Measurements from ENCODE around the gene PLSCR3. TPM values are rescaled to one million over a fixed set of nuclear protein-coding genes. Genes with fewer than 3 reads are reported as not detected.
A peak's percentile ranks its signal among the peaks of the same experiment; 100 is the strongest.
"Not testable (repeated sequence)": the region's sequence is repeated elsewhere in the genome, so short reads cannot be mapped to it uniquely, and the experiment has no call there.

The PLSCR3 gene
- total and polyA plus RNA-seq, 4 donors = 20.5 to 70.8 (median 42.1) TPM

GRCh38 chr17:7380855-7381683, 13.3 kb downstream of the PLSCR3 start, which contains the start of gene TNK1:
Gene TNK1 (plus strand): TSS chr17:7381089. CDS start chr17:7382927, 1,838 bp downstream.
- WGBS, 2 donors = 5 to 7% methylated on average over 29 to 52 of the region's 52 CpGs
- Histone ChIP-seq H3K27me3 (ENCODE audit: control insufficient read depth in 1 of 2, insufficient read depth in 2 of 2, low read length in 1 of 2) (no peaks in the 10 kb centered on the region), H3K4me1 (ENCODE audit: control insufficient read depth in 1 of 2, insufficient read depth in 2 of 2, low read length in 2 of 2) (no peaks in the 10 kb centered on the region), H3K27ac (ENCODE audit: low read depth in 1 of 2, low read length in 2 of 2) (no peak within 1 kb of the TSS), H3K9me3 (ENCODE audit: control insufficient read depth, low read length) (no peaks in the 10 kb centered on the region), H3K4me3 (ENCODE audit: low read length in 2 of 2) (peak within 1 kb of the TSS; percentile 24 to 42), H3K36me3 (ENCODE audit: control insufficient read depth in 1 of 2, insufficient read depth in 2 of 2, low read length in 1 of 2) (no peaks in the 10 kb centered on the region)
- ATAC-seq (ENCODE audit: low FRiP score) = no peak
- DNase-seq = peak; percentile 69 to 83
- intact Hi-C loops (cut with DNase I) = no loop called here

DNA sequence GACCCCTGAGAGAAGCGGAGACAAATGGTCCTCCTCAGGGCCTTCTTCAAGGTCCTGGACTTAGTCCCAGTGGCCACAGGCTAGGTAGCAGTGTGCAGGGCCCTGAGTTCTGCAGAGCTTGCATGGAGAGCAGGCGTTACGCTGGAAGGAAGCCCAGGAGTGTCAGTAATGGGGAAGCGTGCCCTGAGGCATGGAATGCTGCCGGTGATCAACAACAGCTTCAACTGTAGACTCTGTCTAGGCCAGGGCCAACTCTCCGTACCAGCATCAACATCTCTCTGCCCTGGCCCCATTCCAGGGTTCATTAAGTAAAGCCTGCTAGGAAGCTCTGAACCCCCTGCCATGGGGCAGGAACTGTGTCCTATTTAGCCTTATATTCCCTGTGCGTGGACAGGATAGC, 14.0 kb downstream of the PLSCR3 start:
- intact Hi-C loops (cut with DNase I) = no loop called here
- no peak overlapping the region for H3K27ac ChIP-seq (ENCODE audit: low read depth in 1 of 2, low read length in 2 of 2)
- H3K27me3 ChIP-seq (ENCODE audit: control insufficient read depth in 1 of 2, insufficient read depth in 2 of 2, low read length in 1 of 2) = no peaks in the 10 kb centered on the region

DNA sequence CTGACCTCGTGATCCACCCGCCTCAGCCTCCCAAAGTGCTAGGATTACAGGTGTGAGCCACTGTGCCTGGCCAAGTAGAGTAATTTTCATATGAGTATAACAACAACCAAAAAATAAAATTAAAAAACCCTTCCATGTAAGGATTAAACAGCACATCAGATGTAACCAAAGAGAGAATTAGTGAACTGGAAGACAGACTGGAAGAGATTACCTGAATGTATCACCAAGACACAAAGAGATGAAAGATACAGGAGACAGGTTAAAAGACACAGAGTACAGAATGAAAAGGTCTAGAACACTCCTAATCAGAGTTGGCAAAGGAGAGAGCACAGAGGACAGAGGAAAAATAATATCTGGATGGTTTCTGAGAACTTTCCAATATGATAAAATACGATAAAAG, 15.2 kb downstream of the PLSCR3 start:
- Histone ChIP-seq H3K36me3 (ENCODE audit: control insufficient read depth in 1 of 2, insufficient read depth in 2 of 2, low read length in 1 of 2) (no peaks in the 10 kb centered on the region), H3K4me1 (ENCODE audit: control insufficient read depth in 1 of 2, insufficient read depth in 2 of 2, low read length in 2 of 2) (no peaks in the 10 kb centered on the region), H3K4me3 (ENCODE audit: low read length in 2 of 2) (no peak overlapping the region), H3K27me3 (ENCODE audit: control insufficient read depth in 1 of 2, insufficient read depth in 2 of 2, low read length in 1 of 2) (no peaks in the 10 kb centered on the region), H3K27ac (ENCODE audit: low read depth in 1 of 2, low read length in 2 of 2) (no peak overlapping the region), H3K9me3 (ENCODE audit: control insufficient read depth, low read length) (no peaks in the 10 kb centered on the region)
- no peak for DNase-seq
- no peak for ATAC-seq (ENCODE audit: low FRiP score)
- intact Hi-C loops (cut with DNase I) = no loop called here
- WGBS, 2 donors = 96% methylated on average over 3 of the region's 3 CpGs

More for the DNA sequence above, 14.0 kb downstream of the PLSCR3 start:
- Histone ChIP-seq H3K4me3 (ENCODE audit: low read length in 2 of 2) (no peak overlapping the region), H3K36me3 (ENCODE audit: control insufficient read depth in 1 of 2, insufficient read depth in 2 of 2, low read length in 1 of 2) (no peaks in the 10 kb centered on the region), H3K4me1 (ENCODE audit: control insufficient read depth in 1 of 2, insufficient read depth in 2 of 2, low read length in 2 of 2) (no peaks in the 10 kb centered on the region), H3K9me3 (ENCODE audit: control insufficient read depth, low read length) (no peaks in the 10 kb centered on the region)
- DNase-seq (peak in 1 of 2 donors; percentile 80), ATAC-seq (ENCODE audit: low FRiP score) (peak; percentile 44)
- whole genome bisulfite sequencing, 2 donors = 15 to 16% methylated on average over 7 of the region's 7 CpGs

GRCh38 chr17:7374353-7374752, 20.0 kb downstream of the PLSCR3 start:
- H3K4me3 ChIP-seq (ENCODE audit: low read length in 2 of 2) = no peak overlapping the region
- WGBS, 2 donors = 88 to 92% methylated on average over 2 of the region's 2 CpGs
- no peaks in the 10 kb centered on the region for H3K9me3 ChIP-seq (ENCODE audit: control insufficient read depth, low read length)
- H3K36me3 ChIP-seq (ENCODE audit: control insufficient read depth in 1 of 2, insufficient read depth in 2 of 2, low read length in 1 of 2) = no peaks in the 10 kb centered on the region
- H3K4me1 ChIP-seq (ENCODE audit: control insufficient read depth in 1 of 2, insufficient read depth in 2 of 2, low read length in 2 of 2) = no peaks in the 10 kb centered on the region
- no peak for DNase-seq
- H3K27me3 ChIP-seq (ENCODE audit: control insufficient read depth in 1 of 2, insufficient read depth in 2 of 2, low read length in 1 of 2) = no peaks in the 10 kb centered on the region
- ATAC-seq (ENCODE audit: low FRiP score) = no peak
- no peak overlapping the region for H3K27ac ChIP-seq (ENCODE audit: low read depth in 1 of 2, low read length in 2 of 2)
- intact Hi-C loops (cut with DNase I) = no loop called here

DNA sequence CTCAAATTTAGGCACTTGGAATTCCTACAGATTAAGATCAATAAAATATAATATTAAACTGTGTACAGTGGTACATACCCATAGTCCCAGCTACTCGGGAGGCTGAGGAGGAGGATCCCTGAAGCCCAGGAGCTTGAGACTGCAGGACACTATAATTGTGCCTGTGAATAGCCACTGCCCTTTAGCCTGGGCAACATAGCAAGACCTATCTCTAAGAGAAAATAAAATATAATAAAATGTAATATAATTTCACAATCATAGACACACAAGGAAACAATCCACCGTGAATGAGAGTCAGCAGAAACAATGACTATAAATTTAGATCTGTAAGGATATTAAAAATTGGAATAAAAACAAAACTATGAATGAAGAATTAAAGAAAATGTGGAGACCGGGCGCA, 23.5 kb downstream of the PLSCR3 start:
- H3K4me3 ChIP-seq (ENCODE audit: low read length in 2 of 2) = no peak overlapping the region
- H3K36me3 ChIP-seq (ENCODE audit: control insufficient read depth in 1 of 2, insufficient read depth in 2 of 2, low read length in 1 of 2) = no peaks in the 10 kb centered on the region
- no peaks in the 10 kb centered on the region for H3K27me3 ChIP-seq (ENCODE audit: control insufficient read depth in 1 of 2, insufficient read depth in 2 of 2, low read length in 1 of 2)
- H3K4me1 ChIP-seq (ENCODE audit: control insufficient read depth in 1 of 2, insufficient read depth in 2 of 2, low read length in 2 of 2) = no peaks in the 10 kb centered on the region
- no peak for DNase-seq
- ATAC-seq (ENCODE audit: low FRiP score) = no peak
- no peak overlapping the region for H3K27ac ChIP-seq (ENCODE audit: low read depth in 1 of 2, low read length in 2 of 2)
- intact Hi-C loops (cut with DNase I) = no loop called here
- H3K9me3 ChIP-seq (ENCODE audit: control insufficient read depth, low read length) = no peaks in the 10 kb centered on the region
- WGBS, 2 donors = 82 to 84% methylated on average over 4 of the region's 4 CpGs

DNA sequence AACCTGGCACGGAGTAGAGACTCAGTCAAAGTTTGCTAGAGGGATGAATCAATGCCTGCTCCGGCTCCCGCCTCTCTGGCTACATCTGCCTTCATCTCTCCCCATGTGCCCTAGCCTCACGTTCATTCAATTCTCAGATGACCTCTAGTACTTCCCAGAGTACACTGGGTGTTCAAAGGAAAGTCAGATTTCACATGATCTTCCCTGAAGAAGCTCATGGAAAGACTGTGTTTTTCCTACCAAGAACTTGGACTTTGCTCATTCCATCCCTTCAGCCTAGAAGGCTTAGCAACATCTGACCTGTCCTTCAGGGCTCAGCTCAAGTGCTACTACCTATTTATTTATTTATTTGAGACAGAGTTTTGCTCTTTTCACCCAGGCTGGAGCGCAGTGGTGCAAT, 24.5 kb downstream of the PLSCR3 start:
- intact Hi-C loops (cut with DNase I) = no loop called here

GRCh38 chr17:7368599-7368994, 25.7 kb downstream of the PLSCR3 start:
- intact Hi-C loops (cut with DNase I); ATAC-seq (ENCODE audit: low FRiP score); H3K4me1 ChIP-seq (ENCODE audit: control insufficient read depth in 1 of 2, insufficient read depth in 2 of 2, low read length in 2 of 2); H3K36me3 ChIP-seq (ENCODE audit: control insufficient read depth in 1 of 2, insufficient read depth in 2 of 2, low read length in 1 of 2); H3K27ac ChIP-seq (ENCODE audit: low read depth in 1 of 2, low read length in 2 of 2); H3K27me3 ChIP-seq (ENCODE audit: control insufficient read depth in 1 of 2, insufficient read depth in 2 of 2, low read length in 1 of 2); H3K4me3 ChIP-seq (ENCODE audit: low read length in 2 of 2); DNase-seq; H3K9me3 ChIP-seq (ENCODE audit: control insufficient read depth, low read length): not testable (repeated sequence)
- WGBS, 2 donors = 92% methylated on average over 5 of the region's 5 CpGs

More for the DNA sequence above, 24.5 kb downstream of the PLSCR3 start:
- Histone ChIP-seq H3K36me3 (ENCODE audit: control insufficient read depth in 1 of 2, insufficient read depth in 2 of 2, low read length in 1 of 2) (no peaks in the 10 kb centered on the region), H3K9me3 (ENCODE audit: control insufficient read depth, low read length) (no peaks in the 10 kb centered on the region), H3K4me3 (ENCODE audit: low read length in 2 of 2) (no peak overlapping the region), H3K27me3 (ENCODE audit: control insufficient read depth in 1 of 2, insufficient read depth in 2 of 2, low read length in 1 of 2) (no peaks in the 10 kb centered on the region), H3K4me1 (ENCODE audit: control insufficient read depth in 1 of 2, insufficient read depth in 2 of 2, low read length in 2 of 2) (no peaks in the 10 kb centered on the region), H3K27ac (ENCODE audit: low read depth in 1 of 2, low read length in 2 of 2) (no peak overlapping the region)
- no peak for ATAC-seq (ENCODE audit: low FRiP score)
- no peak for DNase-seq
- WGBS, 2 donors = 87 to 88% methylated on average over 5 of the region's 5 CpGs

DNA sequence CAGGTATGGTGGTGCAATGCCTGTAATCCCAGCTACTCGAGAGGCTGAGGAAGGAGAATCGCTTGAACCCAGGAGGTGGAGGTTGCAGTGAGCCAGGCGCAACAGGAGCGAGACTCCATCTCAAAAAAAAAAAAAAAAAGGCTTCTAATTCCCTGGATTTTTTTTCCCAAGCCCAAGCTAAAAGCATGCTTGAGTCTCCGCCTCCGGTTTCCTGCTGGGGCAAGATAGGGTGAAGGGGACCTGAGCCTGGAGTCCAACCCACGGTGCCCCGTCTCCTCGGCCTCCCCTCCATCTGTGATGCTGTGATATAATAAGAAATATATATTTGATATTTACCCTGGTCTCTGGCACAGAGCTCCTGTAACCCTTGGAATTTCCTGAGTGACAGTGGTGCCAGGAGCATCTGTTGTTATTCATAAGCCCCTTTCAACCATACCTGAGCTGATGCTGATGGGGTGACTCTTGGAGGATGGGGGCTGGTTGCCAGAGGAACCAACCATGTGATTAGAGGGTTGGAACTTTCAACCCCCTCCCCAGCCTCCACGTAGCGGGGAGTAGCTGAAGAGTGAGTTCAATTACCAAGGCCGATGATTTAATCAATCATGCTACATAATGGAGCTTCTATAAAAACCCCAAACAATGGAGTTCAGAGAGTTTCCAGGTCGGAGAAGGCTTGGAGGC, 26.3 kb downstream of the PLSCR3 start:
- H3K4me1 ChIP-seq (ENCODE audit: control insufficient read depth in 1 of 2, insufficient read depth in 2 of 2, low read length in 2 of 2) = no peaks in the 10 kb centered on the region
- DNase-seq (no peak), ATAC-seq (ENCODE audit: low FRiP score) (no peak)
- intact Hi-C loops (cut with DNase I) = no loop called here
- H3K27ac ChIP-seq (ENCODE audit: low read depth in 1 of 2, low read length in 2 of 2) = no peak overlapping the region
- H3K36me3 ChIP-seq (ENCODE audit: control insufficient read depth in 1 of 2, insufficient read depth in 2 of 2, low read length in 1 of 2) = no peaks in the 10 kb centered on the region
- H3K4me3 ChIP-seq (ENCODE audit: low read length in 2 of 2) = no peak overlapping the region
- 60 to 62% methylated on average over 13 of the region's 13 CpGs for WGBS, 2 donors
- H3K9me3 ChIP-seq (ENCODE audit: control insufficient read depth, low read length) = no peaks in the 10 kb centered on the region
- H3K27me3 ChIP-seq (ENCODE audit: control insufficient read depth in 1 of 2, insufficient read depth in 2 of 2, low read length in 1 of 2) = no peaks in the 10 kb centered on the region

GRCh38 chr17:7367083-7367482, 27.2 kb downstream of the PLSCR3 start:
- WGBS, 2 donors = 84 to 88% methylated on average over 8 of the region's 8 CpGs
- ATAC-seq (ENCODE audit: low FRiP score) (no peak), DNase-seq (no peak)
- no peaks in the 10 kb centered on the region for H3K36me3 ChIP-seq (ENCODE audit: control insufficient read depth in 1 of 2, insufficient read depth in 2 of 2, low read length in 1 of 2)
- H3K4me1 ChIP-seq (ENCODE audit: control insufficient read depth in 1 of 2, insufficient read depth in 2 of 2, low read length in 2 of 2) = no peaks in the 10 kb centered on the region
- no peak overlapping the region for H3K4me3 ChIP-seq (ENCODE audit: low read length in 2 of 2)
- H3K27me3 ChIP-seq (ENCODE audit: control insufficient read depth in 1 of 2, insufficient read depth in 2 of 2, low read length in 1 of 2) = no peaks in the 10 kb centered on the region
- intact Hi-C loops (cut with DNase I) = no loop called here
- H3K27ac ChIP-seq (ENCODE audit: low read depth in 1 of 2, low read length in 2 of 2) = no peak overlapping the region
- H3K9me3 ChIP-seq (ENCODE audit: control insufficient read depth, low read length) = no peaks in the 10 kb centered on the region

Data from aorta (tissue), 5 donors.